ENCODE data around the gene SF3B2.
"Not testable (repeated sequence)": the region's sequence is repeated elsewhere in the genome, so short reads cannot be mapped to it uniquely, and the experiment has no call there.

The SF3B2 gene

DNA sequence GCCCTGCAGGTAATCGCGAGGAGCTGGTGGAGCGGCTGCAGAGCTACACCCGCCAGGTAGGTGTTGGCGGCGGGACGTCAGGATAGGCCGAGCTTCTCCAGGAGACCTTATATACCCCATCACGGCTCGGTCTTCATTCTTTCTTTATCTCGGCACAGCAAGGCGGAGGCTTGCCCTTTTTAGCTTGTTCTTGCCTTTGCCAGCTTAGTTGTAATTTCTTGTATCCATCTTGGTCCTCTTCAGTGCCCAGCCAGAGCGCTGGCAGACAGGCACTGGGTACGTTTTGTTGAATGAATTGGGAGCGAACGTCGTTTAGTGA is 459 bp downstream of the SF3B2 start:
- no peak for DNase-seq

DNA sequence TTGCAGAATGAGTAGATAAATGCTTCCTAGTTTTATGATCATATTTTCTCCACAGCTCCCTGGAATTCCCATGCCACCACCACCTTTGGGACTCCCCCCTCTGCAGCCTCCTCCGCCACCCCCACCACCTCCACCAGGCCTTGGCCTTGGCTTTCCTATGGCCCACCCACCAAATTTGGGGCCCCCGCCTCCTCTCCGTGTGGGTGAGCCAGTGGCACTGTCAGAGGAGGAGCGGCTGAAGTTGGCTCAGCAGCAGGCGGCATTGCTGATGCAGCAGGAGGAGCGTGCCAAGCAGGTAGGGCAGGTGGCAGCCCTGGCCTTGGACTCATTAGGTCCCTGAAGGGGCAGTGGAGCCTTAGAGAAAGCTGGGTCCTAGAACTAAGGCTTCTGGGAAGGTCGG is 2.9 kb downstream of the SF3B2 start:
- DNase-seq, result no peak

DNA sequence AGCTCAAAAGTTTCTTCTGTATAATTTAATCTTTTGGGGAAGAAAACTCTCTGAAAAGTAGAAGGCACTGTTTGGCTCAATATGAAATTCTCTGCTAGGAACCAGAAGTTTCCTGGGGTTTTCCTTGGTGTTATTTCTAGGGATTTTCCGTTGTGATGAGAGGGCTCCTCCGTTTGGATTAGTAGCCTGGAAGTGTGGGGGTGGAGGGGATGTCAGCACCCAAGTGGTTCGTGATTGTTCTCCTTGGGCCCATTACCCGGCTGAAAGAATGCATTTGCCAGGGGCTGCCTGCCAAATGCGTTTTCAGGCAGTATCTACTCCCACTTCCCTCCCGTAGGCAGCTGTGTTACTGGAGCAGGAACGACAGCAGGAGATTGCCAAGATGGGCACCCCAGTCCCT is 4.3 kb downstream of the SF3B2 start:
- no peak for DNase-seq

DNA sequence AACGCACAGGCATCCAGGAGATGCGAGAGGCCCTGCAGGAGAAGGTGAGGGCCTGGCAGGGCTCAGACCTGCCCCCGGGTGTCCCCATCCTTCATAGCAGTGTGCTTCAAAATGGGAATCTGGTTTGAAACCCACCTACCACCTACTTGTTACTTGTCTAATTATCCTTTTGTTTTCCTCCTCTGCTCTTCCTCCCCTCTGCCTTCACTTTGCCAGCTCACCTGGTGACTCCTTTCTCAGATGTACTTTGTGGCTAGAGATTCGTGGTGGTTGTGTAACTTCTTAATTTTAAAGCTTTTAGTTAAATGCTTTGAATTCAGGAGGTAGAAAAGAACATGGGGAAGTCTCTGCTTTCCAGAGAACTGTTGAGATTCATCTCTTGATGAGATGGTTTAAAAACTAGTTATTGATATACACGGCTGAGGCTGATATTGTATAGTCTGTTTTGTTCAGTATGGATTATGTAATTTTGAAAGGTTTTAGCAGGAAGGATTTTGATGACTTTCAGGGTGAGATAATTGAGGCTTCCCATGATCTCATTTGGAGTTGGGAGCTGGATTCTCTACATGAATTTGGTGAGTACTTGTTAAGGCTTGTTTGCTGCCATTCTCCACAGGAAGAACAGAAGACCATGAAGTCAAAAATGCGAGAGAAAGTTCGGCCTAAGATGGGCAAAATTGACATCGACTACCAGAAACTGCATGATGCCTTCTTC is 8.0 kb downstream of the SF3B2 start:
- no peak for DNase-seq

DNA sequence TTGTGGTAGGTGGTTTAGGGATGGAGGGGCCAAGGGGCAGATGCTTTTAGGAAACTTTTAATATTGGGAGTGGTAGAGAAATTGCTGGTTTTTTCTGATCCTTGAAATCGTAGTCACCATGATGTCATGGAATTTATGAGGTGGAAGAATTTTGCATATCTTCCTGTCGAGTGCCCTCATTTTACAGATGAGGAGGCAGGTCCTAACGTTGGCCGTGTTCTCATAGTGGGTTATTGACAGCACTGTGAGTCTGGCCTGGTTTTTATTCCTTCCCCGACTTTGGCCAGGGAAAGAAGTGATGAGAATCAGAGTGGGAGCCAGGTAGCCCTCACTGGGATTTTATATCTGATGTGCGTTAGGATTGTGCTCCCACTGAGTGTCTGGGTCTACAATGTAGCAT is 9.1 kb downstream of the SF3B2 start:
- no peak for DNase-seq

DNA sequence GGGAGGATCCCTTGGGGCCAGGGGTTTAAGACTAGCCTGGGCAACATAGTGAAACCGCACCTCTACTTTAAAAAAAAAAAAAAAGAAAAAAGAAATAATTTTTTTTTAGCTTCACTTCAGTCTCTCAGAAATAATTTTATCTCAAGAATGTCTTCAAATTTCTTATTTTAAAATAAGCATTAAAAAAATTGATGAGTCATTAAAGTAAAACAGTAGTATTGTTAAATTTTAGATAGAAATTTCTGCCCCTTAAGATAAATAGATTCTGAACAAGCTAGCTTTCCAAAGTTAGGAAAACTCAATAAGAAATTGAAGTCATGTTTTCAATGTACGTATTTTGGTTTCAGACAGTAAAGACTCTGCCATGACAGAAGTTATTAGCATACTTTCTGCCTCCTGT is 10.2 kb downstream of the SF3B2 start:
- no peak for DNase-seq

DNA sequence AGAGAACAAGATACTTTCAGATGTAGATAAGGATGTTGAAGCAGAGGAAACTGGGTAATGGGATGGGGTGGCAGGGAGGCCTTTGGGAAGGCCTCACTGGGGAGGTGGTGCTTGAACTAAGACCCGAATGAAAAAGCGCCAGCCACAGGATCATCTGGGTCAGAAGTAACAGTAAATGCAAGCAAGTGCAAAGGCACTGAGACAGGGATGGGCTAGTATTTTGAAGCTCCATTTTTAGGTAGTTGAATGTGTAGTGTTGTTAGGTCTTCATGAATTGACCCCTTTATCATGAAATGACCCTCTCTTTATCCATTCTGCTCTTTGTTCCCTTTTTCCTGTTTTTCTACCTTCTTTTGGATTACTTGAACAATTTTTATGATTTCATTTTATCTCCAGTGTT is 11.7 kb downstream of the SF3B2 start:
- no peak for DNase-seq

DNA sequence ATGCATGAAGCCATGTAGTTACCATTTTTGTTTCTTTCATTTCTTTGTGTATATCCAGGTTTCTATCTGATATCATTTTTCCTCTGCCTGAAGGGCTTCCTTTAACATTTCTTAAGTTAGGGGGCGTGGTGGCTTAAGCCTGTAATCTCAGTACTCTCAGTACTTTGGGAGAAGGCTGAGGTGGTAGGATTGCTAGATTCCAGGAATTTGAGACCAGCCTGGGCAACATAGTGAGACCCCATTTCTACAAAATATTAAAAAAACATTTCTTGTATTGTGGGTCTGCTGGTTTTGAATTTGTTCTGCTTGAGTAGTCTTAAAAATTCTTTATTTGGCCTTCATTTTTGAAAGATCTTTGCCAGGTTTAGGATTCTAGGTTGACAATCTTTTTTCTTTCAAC is 12.4 kb downstream of the SF3B2 start:
- no peak for DNase-seq

DNA sequence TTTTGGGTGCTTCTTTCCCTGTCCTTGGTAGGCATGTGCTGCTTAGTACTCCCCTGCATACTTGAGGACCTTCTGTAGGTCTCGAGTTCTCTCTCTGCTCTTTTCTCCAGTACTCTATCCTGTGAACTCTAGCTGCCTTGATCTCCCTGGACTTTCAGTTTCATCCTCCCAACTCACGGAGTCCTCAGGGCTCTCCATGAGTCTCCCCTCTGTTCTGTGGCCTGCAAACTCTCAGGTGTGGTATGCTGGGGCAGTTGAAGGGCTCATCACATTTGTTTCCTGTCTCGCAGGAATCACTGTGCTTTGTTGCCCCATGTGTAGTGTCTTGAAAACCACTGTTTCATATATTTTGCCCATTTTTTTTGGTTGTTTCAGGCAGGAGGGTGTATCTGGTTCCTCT is 14.6 kb downstream of the SF3B2 start:
- no peak for DNase-seq

DNA sequence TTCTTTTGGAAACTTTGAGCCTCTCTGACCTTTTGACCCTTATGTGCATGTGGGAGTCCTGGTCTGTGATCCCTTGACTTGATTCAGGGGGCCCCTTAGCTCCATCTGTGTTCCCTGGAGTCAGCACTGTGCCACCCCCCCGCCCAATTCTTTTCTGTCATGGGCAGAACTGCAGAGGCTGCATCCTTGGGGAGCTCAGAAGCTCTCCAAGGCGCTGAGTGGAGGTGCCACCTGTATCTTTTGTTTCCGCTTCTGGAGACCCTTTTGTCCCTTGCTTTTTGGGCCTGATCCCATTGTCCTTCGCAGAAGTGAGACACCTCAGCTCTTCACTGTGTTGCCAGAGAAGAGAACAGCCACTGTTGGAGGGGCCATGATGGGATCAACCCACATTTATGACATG is 15.5 kb downstream of the SF3B2 start:
- no peak for DNase-seq

DNA sequence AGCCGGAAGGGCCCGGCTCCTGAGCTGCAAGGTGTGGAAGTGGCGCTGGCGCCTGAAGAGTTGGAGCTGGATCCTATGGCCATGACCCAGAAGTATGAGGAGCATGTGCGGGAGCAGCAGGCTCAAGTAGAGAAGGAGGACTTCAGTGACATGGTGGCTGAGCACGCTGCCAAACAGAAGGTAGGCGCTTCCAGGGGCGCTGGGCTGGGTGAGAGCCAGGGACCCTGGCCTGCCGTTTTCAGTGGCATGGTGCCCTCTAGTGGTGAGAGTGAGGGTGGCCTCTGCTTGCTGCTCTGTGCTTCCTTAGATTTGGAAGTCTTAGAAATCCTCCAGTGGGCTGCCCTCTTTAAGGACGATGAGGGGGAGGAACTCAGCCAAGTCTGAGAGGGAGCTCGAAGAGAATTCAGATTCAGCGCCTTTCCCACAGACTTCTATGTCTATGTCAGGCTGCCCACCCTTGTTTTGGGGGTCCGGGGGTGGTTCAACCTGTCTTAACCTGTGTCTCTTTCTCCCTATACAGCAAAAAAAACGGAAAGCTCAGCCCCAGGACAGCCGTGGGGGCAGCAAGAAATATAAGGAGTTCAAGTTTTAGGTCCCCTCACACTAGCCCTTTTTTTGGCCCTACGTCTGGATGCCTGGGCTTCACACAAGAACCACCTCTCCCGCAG is 16.1 kb downstream of the SF3B2 start:
- DNase-seq, result peak; percentile 29

DNA sequence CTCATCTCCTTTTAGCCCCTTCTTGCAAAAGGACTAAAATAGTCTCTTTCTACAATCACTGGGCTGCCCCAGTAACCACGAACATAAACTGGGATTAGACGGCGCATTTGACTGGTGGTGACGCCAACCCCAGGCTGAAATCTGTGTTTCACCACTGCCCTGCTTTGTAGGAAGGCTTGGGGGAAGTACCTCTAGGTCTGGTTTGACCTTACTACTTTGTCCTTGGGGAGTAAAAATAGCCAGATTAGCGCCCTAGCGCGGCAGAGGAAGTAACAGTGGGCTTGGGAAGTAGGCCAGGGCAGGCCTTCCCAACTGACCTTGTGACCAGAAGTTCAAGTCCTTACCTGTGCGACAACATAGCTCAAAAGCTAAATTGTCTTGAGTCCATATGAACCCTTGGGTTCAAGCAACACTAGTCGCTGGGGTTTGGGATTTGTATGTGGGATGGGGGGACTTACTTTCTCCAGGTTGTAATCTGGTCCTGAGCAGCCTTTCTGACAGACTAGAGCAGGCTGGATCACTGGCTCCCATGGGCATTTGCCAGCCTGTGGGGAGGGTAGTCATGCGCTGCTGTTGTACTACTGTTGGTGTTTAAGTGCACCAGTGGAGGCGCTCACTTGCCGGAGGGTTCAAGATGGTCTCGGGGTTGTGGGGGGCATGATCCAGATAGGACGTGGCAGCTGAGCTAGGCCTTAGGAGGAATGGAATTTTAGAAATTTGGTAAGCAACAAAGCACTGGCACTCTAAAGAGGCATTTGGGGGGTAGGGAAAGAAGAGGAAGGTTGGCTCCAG is 17.0 kb downstream of the SF3B2 start:
- peak; percentile 78 for DNase-seq

DNA sequence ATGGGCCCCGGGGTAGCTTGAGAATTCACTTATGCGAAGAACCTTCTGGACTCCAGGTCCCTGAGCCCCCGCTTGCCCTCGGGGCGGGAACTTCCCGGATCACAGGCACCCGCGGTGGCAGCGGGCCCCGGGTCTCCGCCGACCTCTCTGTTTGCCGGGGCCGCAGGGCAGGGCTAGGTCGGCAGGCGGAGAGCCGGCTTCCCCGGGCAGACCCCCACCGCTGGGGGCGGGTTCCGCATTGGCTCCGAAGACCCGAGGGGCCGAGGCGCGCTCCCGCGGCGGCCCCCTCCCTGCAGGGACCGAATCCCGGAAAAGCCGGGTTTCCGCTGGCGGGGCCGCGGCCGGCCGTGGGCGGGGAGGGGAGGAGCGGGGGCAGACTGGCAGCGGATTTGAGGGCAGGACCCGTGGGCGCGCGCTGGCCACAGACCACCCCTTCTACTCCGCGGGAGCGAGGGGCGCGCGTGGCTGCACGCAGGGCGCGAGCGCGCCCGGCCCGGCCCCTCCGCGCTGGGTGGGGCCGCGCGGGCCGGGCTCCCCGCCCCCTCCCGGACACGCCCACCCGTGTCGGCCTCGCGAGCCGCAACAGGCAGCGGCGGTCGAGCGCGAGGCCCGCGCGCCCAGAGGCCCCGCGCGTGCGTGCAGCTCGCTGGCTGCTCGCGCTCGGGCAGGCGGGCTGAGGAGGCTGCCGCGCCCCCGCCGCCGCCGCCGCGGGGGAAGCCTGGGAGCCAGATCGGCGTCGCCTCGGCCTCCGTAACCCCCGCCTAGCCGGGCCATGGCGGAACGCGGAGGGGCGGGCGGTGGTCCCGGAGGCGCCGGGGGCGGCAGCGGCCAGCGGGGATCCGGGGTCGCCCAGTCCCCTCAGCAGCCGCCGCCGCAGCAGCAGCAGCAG is 17.8 kb downstream of the SF3B2 start, which contains the start of gene PACS1:
TSS of gene PACS1 (plus strand) at position 558 of the 889 bp plus-strand sequence. CDS start at position 773, 215 bp downstream.
- peak; percentile 82 for DNase-seq

DNA sequence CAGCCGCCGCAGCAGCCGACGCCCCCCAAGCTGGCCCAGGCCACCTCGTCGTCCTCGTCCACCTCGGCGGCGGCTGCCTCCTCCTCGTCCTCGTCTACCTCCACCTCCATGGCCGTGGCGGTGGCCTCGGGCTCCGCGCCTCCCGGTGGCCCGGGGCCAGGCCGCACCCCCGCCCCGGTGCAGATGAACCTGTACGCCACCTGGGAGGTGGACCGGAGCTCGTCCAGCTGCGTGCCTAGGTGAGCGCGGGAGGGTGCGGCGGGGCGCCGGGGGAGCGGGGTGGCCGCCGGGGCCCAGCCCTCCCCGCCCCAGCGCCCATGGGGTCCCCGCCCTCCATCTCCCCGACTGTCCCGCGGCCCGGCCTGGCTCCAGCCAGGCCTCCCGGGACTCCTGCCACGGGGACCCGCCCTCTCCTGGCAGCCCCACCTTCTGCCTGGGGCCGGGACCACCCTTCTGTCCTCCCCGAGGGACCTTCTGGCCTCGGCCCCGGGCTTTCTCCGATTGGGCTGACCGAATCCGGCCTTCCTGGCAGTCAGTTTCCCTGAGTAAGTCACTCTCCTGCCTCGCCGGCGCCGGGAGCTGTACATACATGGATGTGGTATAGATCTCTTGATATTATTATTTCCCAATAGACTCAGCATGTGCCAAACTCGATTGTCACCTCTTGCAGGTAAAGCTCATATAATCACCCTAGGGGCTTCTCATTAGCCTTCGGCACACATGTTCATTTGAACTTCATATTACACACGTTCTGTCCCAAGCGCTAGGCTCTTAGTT is 18.6 kb downstream of the SF3B2 start:
- DNase-seq, result no peak

DNA sequence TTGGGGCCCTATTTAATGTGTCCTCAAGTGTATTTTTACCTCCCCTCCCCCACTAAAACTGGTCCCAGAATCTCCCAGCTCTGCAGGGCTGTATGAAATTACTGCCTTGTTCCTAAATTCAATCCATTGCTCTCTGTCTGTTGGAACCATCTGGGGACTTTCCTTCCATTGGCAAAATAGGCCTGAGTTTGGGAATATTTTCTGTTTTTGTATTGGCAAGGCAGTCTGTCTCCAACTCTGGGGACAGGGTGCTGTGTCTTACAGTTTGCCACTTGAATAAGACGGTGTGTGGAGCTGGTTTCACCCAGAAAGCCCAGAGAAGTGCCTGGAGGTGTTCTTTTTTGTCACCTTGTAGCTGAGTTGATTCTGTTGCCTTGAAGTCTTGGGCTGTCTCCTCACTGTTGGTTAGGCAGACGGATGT is 19.2 kb downstream of the SF3B2 start:
- DNase-seq, result no peak

DNA sequence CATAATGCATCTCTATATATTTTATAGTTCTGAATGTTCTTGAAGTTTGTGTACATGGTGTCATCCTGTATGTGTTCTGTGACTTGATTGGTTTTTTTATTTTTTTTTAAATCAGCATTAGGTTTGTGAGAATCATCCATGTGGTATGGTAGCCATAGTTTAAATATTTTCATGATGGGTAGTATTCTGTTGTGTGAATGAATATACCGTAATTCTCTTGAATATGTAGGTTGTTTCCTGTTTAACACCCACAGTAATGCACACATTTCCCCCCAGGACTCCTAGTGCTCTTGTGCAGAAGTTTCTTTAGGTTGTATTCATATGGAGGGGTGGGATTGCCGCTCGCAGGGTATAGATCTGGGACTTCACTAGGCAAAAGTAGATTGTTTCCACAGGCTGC is 19.9 kb downstream of the SF3B2 start:
- DNase-seq, result no peak

DNA sequence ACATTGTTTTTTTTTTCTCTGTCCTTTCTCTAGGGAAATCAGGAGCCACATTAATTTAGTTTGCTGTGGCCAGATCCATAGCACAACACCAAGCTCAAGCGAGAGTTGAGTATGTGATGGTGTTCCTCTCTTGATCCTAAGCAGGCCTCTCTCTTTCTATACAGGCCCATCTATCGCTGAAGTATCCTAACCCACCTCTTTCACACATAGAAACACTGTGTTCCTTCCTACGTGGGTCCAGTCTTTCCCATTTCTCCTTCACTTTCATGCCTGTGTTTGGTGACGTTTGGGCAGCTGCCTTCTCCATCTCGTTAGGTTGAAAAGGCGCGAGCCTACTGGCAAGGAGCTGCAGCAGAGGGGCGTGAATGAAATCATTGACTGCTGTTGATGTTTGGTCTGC is 20.4 kb downstream of the SF3B2 start:
- DNase-seq, result no peak

DNA sequence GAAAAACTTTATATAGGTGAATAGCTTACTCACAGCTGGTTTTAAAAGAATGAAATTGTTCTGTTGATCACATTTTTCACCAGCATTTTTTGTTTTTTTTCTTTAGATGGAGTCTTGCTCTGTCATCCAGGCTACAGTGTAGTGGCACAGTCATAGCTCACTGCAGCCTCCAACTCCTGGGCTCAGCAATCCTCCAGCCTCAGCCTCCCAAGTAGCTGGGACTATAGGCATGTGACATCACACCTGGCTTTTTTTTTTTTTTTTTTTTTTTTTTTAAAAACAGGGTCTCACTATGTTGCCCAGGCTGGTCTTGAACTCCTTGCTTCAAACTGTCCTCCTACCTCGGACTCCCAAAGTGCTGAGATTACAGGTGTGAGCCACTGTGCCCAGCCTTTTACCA is 21.5 kb downstream of the SF3B2 start:
- DNase-seq, result no peak

DNA sequence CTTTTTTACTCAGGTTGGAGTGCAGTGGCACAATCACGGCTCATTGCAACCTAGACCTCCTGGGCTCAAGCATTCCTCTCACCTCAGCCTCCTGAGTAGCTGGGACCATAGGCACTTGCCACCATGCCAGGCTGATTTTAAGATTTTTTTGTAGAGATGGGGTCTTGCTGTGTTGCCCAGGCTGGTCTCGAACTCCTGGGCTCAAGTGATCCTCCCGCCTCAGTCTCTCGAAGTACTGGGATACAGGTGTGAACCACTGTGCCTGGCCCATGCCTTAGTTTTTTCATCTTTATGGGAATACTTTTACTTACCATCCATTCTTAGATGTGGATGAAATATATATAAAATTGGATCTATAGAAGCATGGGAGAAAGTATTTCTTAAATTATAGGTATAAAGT is 23.1 kb downstream of the SF3B2 start:
- DNase-seq, result no peak

DNA sequence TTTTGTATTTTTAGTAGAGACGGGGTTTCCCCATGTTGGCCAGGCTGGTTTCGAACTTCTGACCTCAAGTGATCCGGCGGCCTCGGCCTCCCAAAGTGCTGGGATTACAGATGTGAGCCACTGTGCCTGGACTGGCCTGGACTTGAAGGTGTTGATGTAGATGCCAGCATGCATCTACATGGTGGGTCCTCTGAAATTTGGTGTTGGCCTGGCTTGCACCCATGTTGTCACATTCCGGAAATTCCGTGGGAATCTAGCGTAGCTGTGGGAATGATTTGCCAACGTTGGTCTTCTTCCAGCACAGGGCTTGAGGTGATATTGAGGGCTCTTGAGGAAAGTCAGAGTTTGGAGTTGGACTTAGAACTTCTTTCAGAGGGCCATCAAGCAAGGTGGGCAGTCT is 24.4 kb downstream of the SF3B2 start:
- DNase-seq, result peak; percentile 54

DNA sequence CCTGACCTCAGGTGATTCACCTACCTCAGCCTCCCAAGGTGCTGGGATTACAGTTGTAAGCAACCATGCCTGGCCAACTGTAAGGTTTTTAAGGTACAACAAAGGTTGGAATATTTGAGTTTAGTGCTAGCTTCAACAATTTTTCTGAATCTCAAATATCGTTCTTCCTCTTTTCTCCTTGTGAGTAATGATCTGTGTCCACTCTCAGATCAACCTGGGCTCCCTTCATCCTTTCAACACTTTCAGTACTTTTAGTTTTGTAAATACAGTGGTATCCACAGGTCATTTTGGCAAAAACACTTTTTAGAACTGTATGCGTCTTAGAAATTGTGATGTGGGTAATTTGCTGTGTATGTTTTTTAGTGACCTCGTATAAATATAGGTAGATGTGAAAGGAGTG is 25.8 kb downstream of the SF3B2 start:
- DNase-seq, result no peak

DNA sequence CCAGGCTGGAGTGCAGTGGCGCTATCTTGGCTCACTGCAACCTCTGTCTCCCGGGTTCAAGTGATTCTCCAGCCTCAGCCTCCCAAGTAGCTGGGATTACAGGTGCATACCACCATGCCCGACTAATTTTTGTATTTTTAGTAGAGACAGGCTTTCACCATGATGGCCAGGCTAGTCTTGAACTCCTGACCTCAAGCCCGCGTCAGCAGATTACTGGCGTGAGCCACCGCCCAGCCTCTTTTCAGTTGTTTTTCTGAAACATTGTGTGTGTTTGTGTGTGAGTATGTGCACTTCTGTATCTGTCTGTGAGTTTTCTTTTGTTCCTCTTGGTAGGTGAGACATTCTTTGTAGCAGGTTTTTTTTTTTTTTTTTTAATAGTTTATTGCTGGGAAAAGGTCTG is 26.8 kb downstream of the SF3B2 start:
- DNase-seq, result not testable (repeated sequence)
